Activated T-cell treated with anti-CD3 and anti-CD28 coated beads, Interleukin-2, amount 50 U/mL, for 1 hour (primary cell): Measurements from ENCODE around the gene ZNF527.
A peak's percentile ranks its signal among the peaks of the same experiment; 100 is the strongest.
"Not testable (repeated sequence)": the region's sequence is repeated elsewhere in the genome, so short reads cannot be mapped to it uniquely, and the experiment has no call there.

ENCODE experiments used
- DNase-seq: peaks from one replicate; pipeline ENCODE4 v3.0.0-alpha.2; 2020

ZNF527 gene

DNA sequence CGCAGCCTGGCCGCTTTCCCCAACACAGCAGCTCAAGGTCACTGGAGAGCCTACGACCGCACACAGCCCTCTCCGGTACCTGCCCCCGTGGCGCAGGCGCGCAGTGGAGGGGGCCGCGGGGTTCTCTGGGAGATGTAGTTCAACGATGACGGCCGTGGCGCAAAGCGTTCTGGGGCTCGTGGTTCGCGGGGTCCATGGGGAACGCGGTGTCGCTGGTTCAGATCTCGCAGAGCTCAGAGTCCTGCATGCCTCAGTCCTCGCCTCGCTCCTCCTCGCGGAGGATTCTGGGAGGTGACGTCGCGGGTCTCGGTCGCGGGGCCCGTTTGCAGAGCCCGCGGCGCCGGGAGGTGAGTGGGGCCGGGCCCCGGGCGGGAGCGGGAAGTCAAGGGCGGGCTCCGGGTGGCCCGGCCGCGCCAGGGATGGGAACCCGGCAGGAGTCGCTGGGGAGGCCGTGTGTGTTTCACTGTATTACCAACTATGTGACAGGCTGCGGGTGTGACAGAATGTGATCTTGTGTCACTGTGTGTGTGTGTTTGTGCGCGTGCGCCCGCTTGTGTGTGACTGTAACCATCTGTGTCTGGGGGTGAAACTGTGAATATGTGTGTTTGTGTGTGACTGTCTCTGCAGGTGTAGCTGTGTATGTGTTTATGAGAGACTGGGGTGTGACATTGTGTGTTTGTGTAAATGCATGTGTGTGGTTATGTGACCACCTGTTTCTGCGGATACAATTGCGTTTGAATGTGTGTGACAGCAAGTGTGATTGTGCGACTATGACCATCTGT lies at the start of gene ZNF527:
TSS of gene ZNF527 (plus strand) at position 220 of the 782 bp plus-strand sequence. CDS start 3,100 bp downstream, outside the sequence.
- DNase-seq = peak; percentile 97

DNA sequence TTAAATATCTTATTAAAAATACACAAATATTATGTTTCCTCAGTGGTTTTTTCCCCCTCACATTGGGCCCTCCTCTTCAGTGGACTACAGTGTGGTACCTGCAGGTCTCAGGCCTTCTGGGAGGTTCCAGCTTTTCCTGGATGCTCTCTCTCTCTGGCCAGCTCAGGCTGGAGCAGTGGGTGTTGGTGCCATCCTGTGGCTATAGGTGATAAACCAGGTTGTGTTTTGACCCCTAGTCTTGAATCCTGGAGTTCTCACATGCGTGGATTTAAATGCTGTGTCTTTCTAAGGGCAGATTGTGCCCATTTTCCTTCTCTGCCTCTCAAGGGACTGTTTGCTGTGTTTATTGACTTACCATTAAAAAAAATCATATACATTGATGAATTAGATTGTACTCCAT lies 41.2 kb upstream of the ZNF527 start:
- DNase-seq = no peak

DNA sequence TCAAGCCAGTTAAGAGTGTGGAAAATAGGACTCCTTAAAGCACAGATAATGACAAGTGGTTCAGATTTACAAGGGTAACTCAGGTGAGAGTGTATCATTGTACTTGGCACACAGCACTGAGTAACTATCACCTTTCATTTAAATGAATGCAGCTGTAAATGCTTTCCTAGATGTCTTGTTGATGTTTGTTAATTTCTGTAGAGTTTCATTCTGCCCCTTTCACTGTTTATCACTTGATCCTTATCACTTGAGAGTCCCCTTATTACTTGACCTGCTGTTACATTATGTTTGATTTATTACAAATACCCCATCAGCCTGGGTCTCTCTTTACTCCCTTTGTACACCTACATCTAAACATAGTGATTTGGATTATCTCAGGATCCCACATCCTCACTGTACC lies 38.1 kb upstream of the ZNF527 start:
- DNase-seq = no peak

DNA sequence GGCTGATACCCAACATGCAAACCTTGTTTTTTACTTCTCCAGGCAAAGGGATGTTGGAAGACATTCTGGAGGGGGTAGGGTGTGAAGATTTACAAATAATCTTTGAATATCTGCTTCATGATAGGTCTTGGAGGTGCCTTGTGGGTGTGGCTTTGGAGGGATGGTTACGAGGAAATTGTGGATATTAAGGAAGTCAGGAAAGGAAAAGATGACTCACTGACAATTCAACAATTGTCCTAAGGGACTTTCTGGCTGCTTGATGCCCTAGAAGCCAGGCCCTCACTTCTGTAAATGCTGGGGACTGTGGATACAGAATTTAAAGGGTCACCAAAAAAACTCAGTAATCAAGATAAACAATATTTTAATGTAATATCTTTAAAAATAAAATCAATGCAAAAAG lies 37.4 kb upstream of the ZNF527 start:
- DNase-seq = no peak

DNA sequence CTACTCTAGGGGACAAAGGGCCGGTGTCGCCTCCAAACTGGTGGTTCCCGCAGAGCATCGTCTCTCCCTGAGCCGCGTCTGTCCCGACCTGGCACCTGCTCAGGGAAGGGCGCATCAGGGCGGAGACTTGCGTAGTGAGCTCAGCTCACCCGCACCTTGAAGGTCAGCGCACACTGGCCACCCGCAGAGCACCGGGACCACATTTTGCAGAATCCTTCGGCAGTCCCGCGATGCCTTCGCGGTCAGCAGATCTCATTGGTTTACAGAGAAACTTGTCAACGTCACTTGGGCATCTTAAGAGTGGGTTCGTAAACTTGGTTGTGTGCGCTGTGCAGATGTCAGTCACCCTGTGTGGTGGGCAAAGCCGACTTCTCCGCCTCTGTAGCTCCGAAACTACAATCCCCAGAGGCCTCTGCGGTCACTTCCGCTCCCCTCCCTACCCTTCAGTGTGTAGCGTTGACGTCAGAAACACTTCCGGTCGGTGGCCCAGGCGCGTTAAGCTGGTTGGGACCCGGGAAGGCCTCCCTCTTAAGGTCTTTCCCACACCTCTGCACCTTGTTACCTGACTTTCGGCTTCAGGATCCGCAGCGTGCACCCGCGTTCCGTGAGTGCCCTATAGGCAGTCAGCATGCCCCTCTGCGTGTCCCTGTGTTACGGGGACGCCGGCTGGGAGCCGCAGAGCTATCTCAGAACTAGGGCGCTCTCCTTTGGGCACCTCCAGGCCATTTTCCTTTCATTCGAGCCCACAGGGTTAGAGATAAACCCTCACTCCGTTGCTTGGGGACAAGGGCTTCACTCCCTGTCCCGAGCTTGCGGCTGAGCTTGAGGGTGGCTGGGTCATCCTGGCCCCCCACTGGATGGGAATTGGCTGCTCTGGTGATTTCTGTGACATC lies 36.5 kb upstream of the ZNF527 start:
- DNase-seq = peak; percentile 86

DNA sequence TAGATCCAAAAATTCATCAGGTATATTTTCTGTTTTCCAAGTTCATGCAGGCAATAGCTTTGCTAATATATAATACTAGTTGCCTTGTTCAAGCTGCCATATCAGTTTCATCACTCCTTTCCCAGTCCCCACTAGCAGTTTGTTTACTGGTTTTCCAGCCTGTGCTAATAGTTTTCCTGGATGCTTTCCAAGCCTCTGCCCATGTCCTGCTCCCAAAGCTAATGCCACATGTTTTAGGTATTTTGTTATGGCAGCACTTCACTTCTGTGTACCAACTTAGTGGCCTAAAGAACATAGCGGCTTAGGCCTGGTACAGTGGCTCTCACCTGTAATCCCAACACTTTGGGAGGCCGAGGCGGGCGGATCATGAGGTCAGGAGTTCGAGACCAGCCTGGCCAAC lies 28.1 kb upstream of the ZNF527 start:
- no peak for DNase-seq

DNA sequence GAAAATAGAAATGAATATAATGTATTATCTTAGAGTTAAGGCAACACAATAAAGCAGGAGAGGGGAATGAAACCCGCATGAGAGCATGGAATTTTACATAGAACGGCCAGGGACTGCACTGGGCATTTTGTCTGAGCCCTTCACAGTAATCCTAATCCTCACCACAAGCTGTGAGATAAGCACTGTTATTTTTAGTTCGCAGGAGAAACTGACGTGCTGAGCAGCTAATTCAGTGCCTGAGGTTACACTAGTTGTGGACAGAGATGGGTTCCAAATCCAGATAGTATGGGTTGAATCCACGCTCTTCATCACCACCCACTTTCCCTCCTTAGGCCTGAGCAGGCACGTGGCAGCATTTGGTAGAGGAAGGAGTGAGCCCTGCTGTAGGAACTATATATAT lies 24.8 kb upstream of the ZNF527 start:
- DNase-seq = no peak

DNA sequence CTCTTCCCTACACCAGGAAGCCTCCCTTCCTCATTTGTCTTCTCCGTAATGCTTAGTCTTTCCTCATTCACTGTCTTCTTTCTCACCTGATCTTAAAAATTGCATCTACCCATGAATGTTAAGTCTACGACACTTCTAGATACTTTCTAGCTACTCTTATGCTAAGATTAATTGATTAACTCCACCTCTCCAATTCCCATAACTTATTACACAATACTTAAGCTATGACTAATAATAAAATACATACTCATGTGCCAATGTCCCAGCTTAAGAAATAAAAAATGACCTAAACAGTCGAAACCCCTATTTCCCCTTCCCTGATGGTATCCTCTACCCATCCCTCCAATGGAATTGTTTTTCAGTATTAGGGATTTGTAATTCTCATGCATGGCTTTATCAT lies 22.8 kb upstream of the ZNF527 start:
- DNase-seq = no peak

DNA sequence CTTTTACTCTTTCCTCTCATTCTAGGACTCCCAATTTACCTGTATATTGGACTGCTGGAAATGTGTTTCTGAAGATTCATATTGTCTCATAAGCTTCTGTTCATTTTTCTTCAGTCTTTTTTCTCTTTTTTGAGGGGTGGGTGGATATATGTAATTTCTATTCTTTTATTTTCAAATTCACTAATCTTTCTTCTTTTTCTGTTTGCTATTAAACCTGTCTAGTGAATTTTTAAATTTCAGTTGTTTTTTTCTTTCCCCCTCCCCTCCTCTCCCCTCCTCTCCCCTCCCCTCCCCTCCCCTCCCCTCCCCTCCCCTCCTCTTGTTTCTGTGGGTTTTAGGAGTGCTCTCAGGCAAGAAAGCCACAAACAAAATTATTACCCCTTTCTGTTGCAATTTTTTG lies 16.9 kb upstream of the ZNF527 start:
- no peak for DNase-seq

DNA sequence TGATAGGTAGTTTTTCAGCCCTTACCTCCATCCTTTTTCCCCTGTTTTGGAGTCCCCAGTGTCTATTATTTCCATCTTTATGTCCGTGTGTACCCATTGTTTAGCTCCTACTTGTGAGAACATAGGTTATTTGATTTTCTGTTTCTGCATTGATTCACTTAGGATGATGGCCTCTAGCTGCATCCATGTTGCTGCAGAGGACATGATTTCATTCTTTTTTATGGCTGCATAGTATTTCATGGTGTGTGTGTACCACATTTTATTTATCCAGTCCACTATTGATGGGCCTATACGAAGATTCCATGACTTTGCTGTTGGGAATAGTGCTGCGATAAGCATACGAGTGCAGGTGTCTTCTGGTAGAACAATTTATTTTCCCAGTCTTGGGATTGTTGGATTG lies 15.0 kb upstream of the ZNF527 start:
- DNase-seq = no peak

DNA sequence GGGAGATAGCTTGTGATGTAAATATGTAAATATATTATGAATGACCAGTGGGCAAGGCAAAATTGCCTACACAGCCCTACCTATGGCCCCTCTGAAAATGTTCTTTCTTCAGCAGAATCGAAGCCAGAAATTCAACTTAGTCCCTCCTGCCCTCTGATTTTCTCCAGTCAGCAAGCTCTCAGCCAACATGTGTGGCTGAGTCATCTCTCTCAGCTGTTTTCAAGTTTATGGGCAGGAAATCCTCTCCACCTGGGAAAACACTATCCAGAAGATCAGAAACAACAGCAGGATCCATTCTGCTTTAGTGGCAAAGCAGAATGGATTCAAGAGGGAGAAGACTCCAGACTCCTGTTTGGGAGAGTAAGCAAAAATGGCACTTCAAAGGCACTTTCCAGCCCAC lies 8.9 kb upstream of the ZNF527 start:
- no peak for DNase-seq

DNA sequence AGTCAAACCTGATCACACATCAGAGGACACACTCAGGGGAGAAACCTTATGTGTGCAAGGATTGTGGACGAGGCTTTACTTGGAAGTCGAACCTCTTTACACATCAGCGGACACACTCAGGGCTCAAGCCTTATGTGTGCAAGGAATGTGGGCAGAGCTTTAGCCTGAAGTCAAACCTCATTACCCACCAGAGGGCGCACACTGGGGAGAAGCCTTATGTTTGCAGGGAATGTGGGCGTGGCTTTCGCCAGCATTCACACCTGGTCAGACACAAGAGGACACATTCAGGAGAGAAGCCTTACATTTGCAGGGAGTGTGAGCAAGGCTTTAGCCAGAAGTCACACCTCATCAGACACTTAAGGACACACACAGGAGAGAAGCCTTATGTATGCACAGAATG lies 8.2 kb upstream of the ZNF527 start:
- DNase-seq = no peak

DNA sequence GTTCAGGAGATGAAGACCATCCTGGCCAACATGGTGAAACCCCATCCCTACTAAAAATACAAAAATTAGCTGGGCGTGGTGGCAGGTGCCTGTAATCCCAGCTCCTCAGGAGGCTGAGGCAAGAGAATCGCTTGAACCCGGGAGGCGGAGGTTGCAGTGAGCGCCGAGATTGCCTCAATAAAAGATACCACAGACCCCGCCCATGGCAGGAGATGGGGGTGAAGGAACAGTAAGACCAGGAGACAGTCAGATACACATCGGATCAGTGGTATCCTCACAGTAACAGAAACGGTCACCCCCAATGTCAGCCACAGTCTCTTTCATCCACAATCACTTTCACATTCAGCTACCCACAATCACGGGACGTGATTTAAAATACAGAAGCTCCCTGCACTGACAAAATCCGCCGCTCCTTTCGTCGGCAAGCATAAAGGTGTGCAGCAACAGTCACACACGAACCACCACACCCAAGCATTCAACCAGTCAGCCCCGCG lies 466 bp upstream of the ZNF527 start:
- DNase-seq = not testable (repeated sequence)

DNA sequence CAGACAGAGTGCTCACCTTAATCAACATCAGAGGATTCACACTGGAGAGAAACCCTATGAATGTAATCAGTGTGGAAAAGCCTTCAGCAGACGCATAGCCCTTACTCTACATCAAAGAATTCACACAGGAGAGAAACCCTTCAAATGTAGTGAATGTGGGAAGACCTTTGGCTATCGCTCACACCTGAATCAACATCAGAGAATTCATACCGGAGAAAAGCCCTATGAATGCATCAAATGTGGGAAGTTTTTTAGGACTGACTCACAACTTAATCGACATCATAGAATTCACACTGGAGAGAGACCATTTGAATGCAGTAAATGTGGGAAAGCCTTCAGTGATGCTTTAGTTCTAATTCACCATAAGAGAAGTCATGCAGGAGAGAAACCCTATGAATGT lies 18.3 kb downstream of the ZNF527 start:
- no peak for DNase-seq

DNA sequence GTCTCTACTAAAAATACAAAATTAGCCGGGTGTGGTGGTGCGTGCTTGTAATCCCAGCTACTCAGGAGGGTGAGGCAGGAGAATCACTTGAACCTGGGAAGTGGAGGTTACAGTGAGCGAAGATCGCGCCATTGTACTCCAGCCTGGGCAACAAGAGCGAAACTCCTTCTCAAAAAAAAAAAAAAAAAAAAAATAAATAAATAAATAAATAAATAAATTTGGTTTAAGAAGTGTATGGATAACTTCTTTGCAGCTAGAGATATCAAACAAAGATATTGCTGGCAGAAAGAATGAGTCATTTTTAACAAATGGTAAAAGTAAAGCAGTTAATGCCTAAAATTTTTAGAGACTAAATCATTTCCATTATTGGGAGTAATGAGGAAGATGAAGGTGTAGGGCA lies 20.5 kb downstream of the ZNF527 start:
- not testable (repeated sequence) for DNase-seq

DNA sequence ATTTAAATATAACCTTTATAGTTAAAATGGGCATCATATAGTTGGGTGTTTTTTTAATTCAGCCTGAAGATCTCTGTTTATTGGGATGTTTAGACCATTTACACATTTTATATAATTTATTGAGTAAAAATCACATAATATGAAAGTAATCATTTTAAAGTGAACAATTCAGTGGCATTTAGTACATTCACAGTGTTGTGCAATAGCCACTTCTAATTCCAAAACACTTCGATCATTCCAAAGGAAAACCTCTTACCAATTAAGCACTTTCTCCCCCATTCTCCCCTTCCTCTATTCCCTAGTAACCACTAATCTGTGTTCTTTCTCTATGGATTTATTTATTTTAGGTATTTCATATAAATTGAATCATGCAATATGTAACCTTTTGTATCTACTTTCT lies 30.2 kb downstream of the ZNF527 start:
- no peak for DNase-seq

DNA sequence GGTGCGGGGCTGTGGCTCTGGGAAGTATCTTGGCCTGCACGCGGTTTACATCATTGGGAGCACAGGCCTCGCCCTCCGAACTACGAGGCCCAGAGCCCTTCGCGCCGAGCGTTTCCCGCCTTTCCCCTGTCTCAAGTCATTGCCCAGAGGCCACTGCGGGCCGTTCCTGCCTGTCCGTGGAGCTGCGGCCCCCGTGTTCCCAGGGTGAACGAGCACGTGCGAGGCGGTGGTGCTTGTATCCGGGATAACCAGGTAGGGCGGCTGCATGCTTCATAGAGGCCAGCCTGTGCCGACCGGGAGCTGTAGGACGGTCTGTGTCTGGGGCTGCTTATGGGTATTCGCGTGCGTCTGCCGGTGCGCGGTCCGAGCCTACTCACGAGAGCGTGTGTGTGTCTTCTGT lies 32.5 kb downstream of the ZNF527 start:
- no peak for DNase-seq

DNA sequence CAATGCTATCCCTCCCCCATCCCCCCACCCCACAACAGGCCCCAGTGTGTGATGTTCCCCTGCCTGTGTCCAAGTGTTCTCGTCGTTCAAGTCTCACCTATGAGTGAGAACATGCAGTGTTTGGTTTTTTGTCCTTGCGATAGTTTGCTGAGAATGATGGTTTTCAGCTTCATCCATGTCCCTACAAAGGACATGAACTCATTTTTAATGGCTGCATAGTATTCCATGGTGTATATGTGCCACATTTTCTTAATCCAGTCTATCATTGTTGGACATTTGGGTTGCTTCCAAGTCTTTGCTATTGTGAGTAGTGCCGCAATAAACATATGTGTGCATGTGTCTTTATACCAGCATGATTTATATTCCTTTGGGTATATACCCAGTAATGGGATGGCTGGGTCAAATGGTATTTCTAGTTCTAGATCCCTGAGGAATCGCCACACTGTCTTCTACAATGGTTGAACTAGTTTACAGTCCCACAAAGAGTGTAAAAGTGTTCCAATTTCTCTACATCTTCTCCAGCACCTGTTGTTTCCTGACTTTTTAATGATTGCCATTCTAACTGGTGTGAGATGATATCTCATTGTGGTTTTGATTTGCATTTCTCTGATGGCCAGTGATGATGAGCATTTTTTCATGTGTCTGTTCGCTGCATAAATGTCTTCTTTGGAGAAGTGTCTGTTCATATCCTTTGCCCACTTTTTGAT lies 35.4 kb downstream of the ZNF527 start:
- DNase-seq = not testable (repeated sequence)

DNA sequence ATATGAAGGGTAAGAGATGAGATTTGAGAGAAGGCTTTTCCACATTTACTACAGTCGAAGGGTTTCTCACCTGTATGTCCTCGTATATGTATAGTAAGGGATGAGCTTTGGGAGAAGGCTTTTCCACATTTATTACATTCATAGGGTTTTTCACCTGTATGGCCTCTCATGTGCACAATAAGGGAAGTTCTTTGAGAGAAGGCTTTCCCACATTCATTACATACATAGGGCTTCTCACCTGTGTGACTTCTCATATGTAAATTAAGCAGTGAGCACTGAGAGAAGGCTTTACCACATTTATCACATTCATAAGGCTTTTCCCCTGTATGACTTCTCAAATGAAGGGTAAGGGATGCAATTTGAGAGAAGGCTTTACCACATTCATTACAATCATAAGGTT lies 41.8 kb downstream of the ZNF527 start:
- DNase-seq = no peak

DNA sequence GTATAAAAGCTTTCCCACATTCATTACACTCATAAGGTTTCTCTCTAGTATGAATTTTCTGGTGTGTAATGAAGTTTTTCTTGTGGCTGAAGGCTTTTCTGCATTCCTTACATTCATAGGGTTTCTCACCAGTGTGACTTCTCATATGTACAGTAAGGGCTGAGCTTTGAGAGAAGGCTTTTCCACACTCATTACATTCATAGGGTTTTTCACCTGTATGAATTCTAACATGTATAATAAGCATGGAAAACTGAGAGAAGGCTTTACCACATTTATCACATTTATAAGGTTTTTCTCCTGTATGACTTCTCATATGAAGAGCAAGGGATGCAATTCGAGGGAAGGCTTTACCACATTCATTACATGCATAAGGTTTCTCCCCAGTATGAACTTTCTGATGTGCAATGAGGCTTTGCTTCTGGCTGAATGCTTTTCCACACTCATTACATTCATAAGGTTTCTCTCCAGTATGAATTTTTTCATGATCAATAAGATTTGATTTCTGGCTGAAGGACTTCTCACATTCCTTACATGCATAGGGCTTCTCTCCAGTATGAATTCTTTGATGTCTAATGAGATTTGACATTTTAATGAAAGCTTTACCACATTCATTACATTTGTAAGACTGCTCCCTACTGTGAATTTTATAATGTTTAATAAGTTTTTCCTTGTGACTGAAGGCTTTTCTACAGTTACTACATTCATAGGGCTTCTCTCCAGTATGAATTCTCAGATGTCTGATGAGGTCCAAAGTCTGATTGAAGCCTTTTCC lies 42.6 kb downstream of the ZNF527 start:
- DNase-seq = no peak
